Keratinocyte (primary cell): ENCODE data around the gene EGFL7. TPM values are rescaled to one million over a fixed set of nuclear protein-coding genes. Genes with fewer than 3 reads are reported as not detected.

Source experiments
- DNase-seq: peaks from one replicate; pipeline ENCODE4 v3.0.0-alpha.2; 2011; ENCODE audit warnings: low read depth, missing footprints, low spot score
- FAIRE-seq: peaks from 2 replicates; lab custom pipeline; 2011; peaks lifted over from hg19 to GRCh38; lab: Jason Lieb, UNC
- H2AFZ ChIP-seq: 2 replicates; pipeline ENCODE4 v1.6.0; 2012; ENCODE audit warnings: low read length, control low read depth, inconsistent platforms; ENCODE audit not compliant: control insufficient read depth
- H3K27ac ChIP-seq: 2 replicates; pipeline ENCODE4 v1.5.1; 2011; ENCODE audit warnings: low read length; ENCODE audit not compliant: control insufficient read depth, insufficient read depth
- H3K27me3 ChIP-seq: 3 replicates; pipeline ENCODE4 v1.6.0; 2011; ENCODE audit warnings: low read length; ENCODE audit not compliant: control insufficient read depth, insufficient read depth; ENCODE audit errors: extremely low read depth
- H3K36me3 ChIP-seq, 2 experiments: 2 replicates in 1 of 2; 3 replicates in 1 of 2; pipeline ENCODE4 v1.5.1; 2011; ENCODE audit warnings: low read length in 2 of 2, mild to moderate bottlenecking in 1 of 2; ENCODE audit not compliant: control insufficient read depth in 2 of 2, insufficient read depth in 2 of 2; ENCODE audit errors: extremely low read depth in 1 of 2
- H3K4me1 ChIP-seq: 3 replicates; pipeline ENCODE4 v1.5.1; 2011; ENCODE audit warnings: low read length; ENCODE audit not compliant: control insufficient read depth, insufficient read depth; ENCODE audit errors: extremely low read depth
- H3K4me2 ChIP-seq: 3 replicates; pipeline ENCODE4 v1.6.0; 2011; ENCODE audit warnings: low read depth, low read length; ENCODE audit not compliant: control insufficient read depth, insufficient read depth; ENCODE audit errors: extremely low read depth
- H3K4me3 ChIP-seq, 3 experiments: fragments of 200-600 bp in 1 of 3; sonication (generic) in 1 of 3; 2 replicates in 2 of 3; 3 replicates in 1 of 3; pipeline ENCODE4 v1.5.1; 2011 to 2016; ENCODE audit warnings: low read length in 3 of 3, mild to moderate bottlenecking in 3 of 3, control low read depth in 2 of 3, inconsistent platforms in 1 of 3, low read depth in 1 of 3, mixed read lengths in 1 of 3, mixed run types in 1 of 3, moderate library complexity in 1 of 3; ENCODE audit not compliant: control insufficient read depth in 2 of 3, insufficient read depth in 2 of 3; ENCODE audit errors: extremely low read depth in 1 of 3
- H3K79me2 ChIP-seq: 2 replicates; pipeline ENCODE4 v1.6.0; 2012; ENCODE audit warnings: low read length; ENCODE audit not compliant: control insufficient read depth, insufficient read depth
- H3K9ac ChIP-seq: 3 replicates; pipeline ENCODE4 v1.6.0; 2011; ENCODE audit warnings: low read length; ENCODE audit not compliant: control insufficient read depth, insufficient read depth; ENCODE audit errors: extremely low read depth
- H3K9me1 ChIP-seq: 3 replicates; pipeline ENCODE4 v1.6.0; 2011; ENCODE audit warnings: low read length; ENCODE audit not compliant: control insufficient read depth, insufficient read depth; ENCODE audit errors: extremely low read depth
- H3K9me3 ChIP-seq: 2 replicates; pipeline ENCODE4 v1.5.1; 2012; ENCODE audit warnings: low read depth, low read length; ENCODE audit not compliant: control insufficient read depth
- H4K20me1 ChIP-seq: 3 replicates; pipeline ENCODE4 v1.6.0; 2011; ENCODE audit warnings: low read length; ENCODE audit not compliant: control insufficient read depth, insufficient read depth; ENCODE audit errors: extremely low read depth
- CTCF ChIP-seq, 3 experiments: IDR thresholded peaks in 1 of 3; conservative IDR thresholded peaks in 1 of 3; optimal IDR thresholded peaks in 1 of 3; 2 replicates in 2 of 3; 3 replicates in 1 of 3; pipeline versions ENCODE3 to v1.5.1; 2011; ENCODE audit warnings: low read length in 3 of 3, mild to moderate bottlenecking in 3 of 3, moderate library complexity in 2 of 3, control low read depth in 1 of 3, inconsistent platforms in 1 of 3; ENCODE audit not compliant: insufficient read depth in 2 of 3; ENCODE audit errors: extremely low read depth in 1 of 3
- EZH2 ChIP-seq: IDR thresholded peaks from one replicate; pipeline ENCODE4 v1.6.1; 2012; ENCODE audit warnings: inconsistent platforms, mild to moderate bottlenecking, low read length, moderate library complexity
- dilution Hi-C: fragments of 300-500 bp; cut with MboI; formaldehyde crosslinking; loops from one replicate; pipeline ENCODE4 v1.7.0; 2020; ENCODE audit warnings: low sequenced_read_pairs; ENCODE audit not compliant: extremely low pct_ligation_motif_present
- polyA plus RNA-seq, 5 experiments: library from polyadenylated mRNA; depleted of rRNA in 3 of 5; stranded (reverse) in 3 of 5; stranded (forward) in 1 of 5; unstranded in 1 of 5; fragments of >200 nt; gene quantifications; 1 replicate in 1 of 5; 2 replicates in 3 of 5; 3 replicates in 1 of 5; pipeline versions ENCODE4 v1.2.1 to v1.2.3, GENCODE V29; 2011 to 2012; ENCODE audit warnings: missing spikeins in 2 of 5, low read depth in 1 of 5, low replicate concordance in 1 of 5

Gene EGFL7
- polyA plus RNA-seq, 1 donor (not counting 4 experiments of a cell fraction or from before 2014, with no cell fraction given) = 4.2 TPM

- dilution Hi-C loops = no loop called here
- FAIRE-seq = no peak
- Histone ChIP-seq H3K4me1 (peaks cover 20% of the 10 kb centered on the region), H3K27me3 (no peaks in the 10 kb centered on the region), H3K9ac (no peak overlapping the region), H3K9me1 (peaks cover 3% of the 10 kb centered on the region), H3K27ac (no peak overlapping the region), H3K36me3 (peaks cover 16 to 18% of the 10 kb centered on the region in 2 experiments), H3K4me2 (no peak overlapping the region), H2AFZ (no peak overlapping the region), H3K4me3 (no peak overlapping the region), H3K9me3 (no peaks in the 10 kb centered on the region), H3K79me2 (peaks cover 6% of the 10 kb centered on the region), H4K20me1 (peaks cover 38% of the 10 kb centered on the region)
- TF ChIP-seq CTCF (optimal IDR thresholded peaks at IDR 0.05 in 1 of 3, IDR thresholded peaks at IDR 0.05 in 1 of 3, conservative IDR thresholded peaks at IDR 0.05 in 1 of 3; ENCODE audit: extremely low read depth in 1 of 3, insufficient read depth in 2 of 3, low read length in 3 of 3) (no peak), EZH2 (no peak)
- DNase-seq = no peak
These were observed 57.7 kb downstream of the EGFL7 start for GRCh38 chr9:136720251-136720897.

- DNase-seq (no peak), FAIRE-seq (no peak)
- no peak for TF ChIP-seq CTCF (optimal IDR thresholded peaks at IDR 0.05 in 1 of 3, IDR thresholded peaks at IDR 0.05 in 1 of 3, conservative IDR thresholded peaks at IDR 0.05 in 1 of 3; ENCODE audit: extremely low read depth in 1 of 3, insufficient read depth in 2 of 3, low read length in 3 of 3)
- no peak for TF ChIP-seq EZH2
- Histone ChIP-seq H3K9ac (no peak overlapping the region), H3K9me1 (peaks cover 3% of the 10 kb centered on the region), H3K4me3 (no peak overlapping the region), H3K36me3 (peaks cover 18 to 22% of the 10 kb centered on the region in 2 experiments), H3K79me2 (peaks cover 10% of the 10 kb centered on the region), H3K4me1 (peaks cover 25% of the 10 kb centered on the region), H3K9me3 (no peaks in the 10 kb centered on the region), H2AFZ (no peak overlapping the region), H3K4me2 (no peak overlapping the region), H4K20me1 (peaks cover 44% of the 10 kb centered on the region), H3K27ac (no peak overlapping the region), H3K27me3 (no peaks in the 10 kb centered on the region)
- dilution Hi-C loops = no loop called here
These were observed 58.2 kb downstream of the EGFL7 start for GRCh38 chr9:136720898-136721338.
